ENCODE measurements around the gene MGLL. TPM values are rescaled to one million over a fixed set of nuclear protein-coding genes. Genes with fewer than 3 reads are reported as not detected.

MGLL gene
- total and polyA plus RNA-seq, 8 donors, result 10.5 to 118 (median 37.9) TPM

DNA sequence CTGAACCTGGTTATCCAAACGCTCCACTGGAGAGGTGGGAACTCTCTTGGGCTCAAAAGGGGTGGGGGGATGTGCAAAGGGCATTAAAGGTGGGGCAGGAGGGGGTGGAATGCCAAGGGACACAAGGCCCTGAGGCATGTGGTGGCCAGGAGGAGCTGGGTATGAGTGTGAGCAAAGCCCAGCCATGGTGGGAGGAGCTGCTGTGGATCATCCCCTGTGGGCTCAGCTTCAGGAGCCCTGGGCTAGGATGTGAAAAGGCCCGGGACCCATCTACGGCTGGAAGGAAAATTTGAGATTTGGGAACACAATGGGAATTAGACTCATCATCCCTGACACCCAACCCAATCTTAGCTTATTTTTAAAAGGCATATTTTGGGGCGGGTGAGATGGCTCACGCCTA lies 33.3 kb downstream of the MGLL start:
- no peak for TF ChIP-seq POLR2AphosphoS5 (IDR thresholded peaks at IDR 0.05)
- no peak for TF ChIP-seq POLR2A (IDR thresholded peaks at IDR 0.05)
- no peak for TF ChIP-seq EP300 (IDR thresholded peaks at IDR 0.05)
- TF ChIP-seq, protein P1, sequence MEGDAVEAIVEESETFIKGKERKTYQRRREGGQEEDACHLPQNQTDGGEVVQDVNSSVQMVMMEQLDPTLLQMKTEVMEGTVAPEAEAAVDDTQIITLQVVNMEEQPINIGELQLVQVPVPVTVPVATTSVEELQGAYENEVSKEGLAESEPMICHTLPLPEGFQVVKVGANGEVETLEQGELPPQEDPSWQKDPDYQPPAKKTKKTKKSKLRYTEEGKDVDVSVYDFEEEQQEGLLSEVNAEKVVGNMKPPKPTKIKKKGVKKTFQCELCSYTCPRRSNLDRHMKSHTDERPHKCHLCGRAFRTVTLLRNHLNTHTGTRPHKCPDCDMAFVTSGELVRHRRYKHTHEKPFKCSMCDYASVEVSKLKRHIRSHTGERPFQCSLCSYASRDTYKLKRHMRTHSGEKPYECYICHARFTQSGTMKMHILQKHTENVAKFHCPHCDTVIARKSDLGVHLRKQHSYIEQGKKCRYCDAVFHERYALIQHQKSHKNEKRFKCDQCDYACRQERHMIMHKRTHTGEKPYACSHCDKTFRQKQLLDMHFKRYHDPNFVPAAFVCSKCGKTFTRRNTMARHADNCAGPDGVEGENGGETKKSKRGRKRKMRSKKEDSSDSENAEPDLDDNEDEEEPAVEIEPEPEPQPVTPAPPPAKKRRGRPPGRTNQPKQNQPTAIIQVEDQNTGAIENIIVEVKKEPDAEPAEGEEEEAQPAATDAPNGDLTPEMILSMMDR (IDR thresholded peaks at IDR 0.05), result no peak
- H3K27ac ChIP-seq, result peak overlapping the region in 2 of 5 donors; percentile 81 to 85
- peaks cover 18 to 89% (median 59%) of the 10 kb centered on the region in 4 donors for H3K4me1 ChIP-seq
- 86 to 94% (median 87%) methylated on average over 5 of the region's 5 CpGs for WGBS, 5 donors
- no peaks in the 10 kb centered on the region for H3K27me3 ChIP-seq
- intact Hi-C loops (cut with DNase I; ENCODE audit: low total_unique reads), result no loop called here
- H3K9me3 ChIP-seq, result no peaks in the 10 kb centered on the region
- no peak overlapping the region for H3K4me3 ChIP-seq
- H3K36me3 ChIP-seq, result peaks cover 0 to 2% (median under 1%) of the 10 kb centered on the region in 4 donors
- no peak for DNase-seq

DNA sequence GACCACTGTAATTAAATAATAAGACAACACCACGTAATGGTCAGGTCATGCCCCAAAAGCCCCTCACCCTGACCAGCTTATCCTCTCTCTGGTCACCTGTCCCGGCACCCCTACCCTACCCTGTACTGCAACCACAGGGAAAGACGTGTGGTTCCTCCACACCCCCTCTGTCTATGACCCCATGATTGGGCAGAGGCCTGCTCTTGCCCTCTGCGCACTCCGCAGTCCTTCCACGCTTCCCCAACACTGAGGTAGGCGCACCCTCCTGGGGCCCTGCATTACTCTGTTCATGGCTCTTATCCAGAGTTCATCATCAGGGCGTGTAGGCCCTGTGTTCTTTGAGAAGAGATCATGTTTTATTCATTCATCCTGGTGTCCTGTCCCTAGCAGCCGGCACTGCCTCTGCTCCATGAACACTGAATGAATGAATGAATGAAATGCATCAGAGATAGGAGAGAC lies 33.8 kb downstream of the MGLL start:
- 86 to 91% (median 88%) methylated on average over 9 of the region's 9 CpGs for WGBS, 5 donors
- no peak for TF ChIP-seq EP300 (IDR thresholded peaks at IDR 0.05)
- TF ChIP-seq POLR2AphosphoS5 (IDR thresholded peaks at IDR 0.05), result no peak
- TF ChIP-seq, protein P1 (IDR thresholded peaks at IDR 0.05), result no peak
- TF ChIP-seq POLR2A (IDR thresholded peaks at IDR 0.05), result no peak
- H3K4me3 ChIP-seq, result no peak overlapping the region
- H3K27me3 ChIP-seq, result no peaks in the 10 kb centered on the region
- DNase-seq, result no peak
- H3K9me3 ChIP-seq, result no peaks in the 10 kb centered on the region
- intact Hi-C loops (cut with DNase I; ENCODE audit: low total_unique reads), result no loop called here
- H3K27ac ChIP-seq, result peak overlapping the region in 4 of 5 donors; percentile 67 to 85 (median 76)
- no peaks in the 10 kb centered on the region for H3K36me3 ChIP-seq
- peaks cover 18 to 84% (median 61%) of the 10 kb centered on the region in 4 donors for H3K4me1 ChIP-seq

DNA sequence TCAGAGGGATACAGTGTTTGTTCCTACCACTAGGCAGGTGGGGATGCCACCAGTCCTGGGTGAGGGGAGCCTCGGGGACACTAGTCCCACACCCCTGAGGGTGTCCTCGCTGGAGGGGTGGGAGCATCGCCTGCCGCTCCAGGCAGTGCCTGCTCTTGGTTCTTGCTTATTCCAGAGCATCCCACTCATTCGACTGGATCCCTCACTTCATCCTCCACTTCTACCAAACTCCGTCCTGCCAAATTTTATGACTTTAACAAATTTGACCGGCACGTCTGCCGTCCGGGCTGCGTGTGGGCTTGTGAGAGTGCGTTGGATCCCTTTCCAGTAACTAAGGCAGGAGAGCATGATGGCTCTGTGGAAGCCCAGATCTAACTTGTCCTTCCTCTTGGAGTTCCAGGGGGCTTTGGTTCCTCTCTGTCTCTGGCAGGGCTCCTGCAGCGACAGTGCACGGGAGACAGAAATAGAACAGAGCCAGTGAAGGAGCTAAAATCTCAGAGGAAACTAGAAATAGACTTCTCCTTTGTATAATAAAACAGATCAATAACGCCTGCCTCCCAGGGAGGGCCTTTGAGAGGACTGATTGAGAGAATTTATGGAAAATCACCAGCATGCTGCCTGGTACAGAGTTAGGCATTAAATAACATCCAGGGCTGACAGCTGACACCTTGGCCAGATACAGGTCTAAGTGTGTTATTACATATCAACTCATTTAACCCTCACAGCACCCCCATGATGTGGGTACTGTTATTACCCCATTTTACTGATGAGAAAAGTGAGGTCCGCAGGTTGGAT lies 34.5 kb downstream of the MGLL start:
- H3K4me1 ChIP-seq, result peaks cover 18 to 79% (median 58%) of the 10 kb centered on the region in 4 donors
- DNase-seq, result peak in 1 of 2 donors; percentile 33
- intact Hi-C loops (cut with DNase I; ENCODE audit: low total_unique reads), result no loop called here
- H3K9me3 ChIP-seq, result no peaks in the 10 kb centered on the region
- H3K27me3 ChIP-seq, result no peaks in the 10 kb centered on the region
- WGBS, 5 donors, result 67 to 90% (median 77%) methylated on average over 16 of the region's 16 CpGs
- TF ChIP-seq EP300 (IDR thresholded peaks at IDR 0.05), result no peak
- no peak for TF ChIP-seq POLR2AphosphoS5 (IDR thresholded peaks at IDR 0.05)
- TF ChIP-seq, protein P1 (IDR thresholded peaks at IDR 0.05), result no peak
- no peak for TF ChIP-seq POLR2A (IDR thresholded peaks at IDR 0.05)
- no peaks in the 10 kb centered on the region for H3K36me3 ChIP-seq
- peak overlapping the region in 4 of 5 donors; percentile 67 to 85 (median 76) for H3K27ac ChIP-seq
- H3K4me3 ChIP-seq, result no peak overlapping the region

DNA sequence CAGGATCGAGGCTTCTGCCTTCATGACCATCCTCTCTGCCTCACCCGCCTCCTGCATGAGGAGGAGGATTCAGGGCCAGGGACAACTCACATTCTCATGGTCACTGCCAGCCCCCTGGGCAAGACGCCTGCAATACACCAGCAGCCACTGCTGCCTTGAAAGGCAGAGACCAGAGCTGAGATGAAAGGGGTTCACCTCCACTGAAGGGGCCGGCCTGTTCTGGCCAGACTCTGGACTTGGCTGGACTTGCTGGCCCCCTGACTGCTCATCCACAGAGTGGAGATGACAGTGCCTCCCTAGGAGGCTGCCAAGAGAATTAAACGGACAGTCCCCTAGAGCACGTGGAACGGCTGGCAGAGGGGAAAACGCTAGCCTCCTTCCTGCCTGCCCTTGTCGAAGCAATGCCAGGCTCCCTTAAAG lies 35.2 kb downstream of the MGLL start:
- intact Hi-C loops (cut with DNase I; ENCODE audit: low total_unique reads), result no loop called here
- H3K36me3 ChIP-seq, result no peaks in the 10 kb centered on the region
- H3K4me1 ChIP-seq, result peaks cover 18 to 78% (median 56%) of the 10 kb centered on the region in 4 donors
- peak in 1 of 2 donors; percentile 32 for DNase-seq
- H3K4me3 ChIP-seq, result no peak overlapping the region
- TF ChIP-seq POLR2A (IDR thresholded peaks at IDR 0.05) (no peak), POLR2AphosphoS5 (IDR thresholded peaks at IDR 0.05) (no peak), EP300 (IDR thresholded peaks at IDR 0.05) (no peak)
- TF ChIP-seq, protein P1 (IDR thresholded peaks at IDR 0.05), result no peak
- no peaks in the 10 kb centered on the region for H3K27me3 ChIP-seq
- 42 to 88% (median 69%) methylated on average over 9 of the region's 9 CpGs for WGBS, 5 donors
- peak overlapping the region in 4 of 5 donors; percentile 67 to 85 (median 76) for H3K27ac ChIP-seq
- no peaks in the 10 kb centered on the region for H3K9me3 ChIP-seq
